ENCODE data around the gene KCNJ3. TPM values are rescaled to one million over a fixed set of nuclear protein-coding genes. Genes with fewer than 3 reads are reported as not detected.

KCNJ3 gene
- total RNA-seq, 2 donors from 2014 or later: not detected

DNA sequence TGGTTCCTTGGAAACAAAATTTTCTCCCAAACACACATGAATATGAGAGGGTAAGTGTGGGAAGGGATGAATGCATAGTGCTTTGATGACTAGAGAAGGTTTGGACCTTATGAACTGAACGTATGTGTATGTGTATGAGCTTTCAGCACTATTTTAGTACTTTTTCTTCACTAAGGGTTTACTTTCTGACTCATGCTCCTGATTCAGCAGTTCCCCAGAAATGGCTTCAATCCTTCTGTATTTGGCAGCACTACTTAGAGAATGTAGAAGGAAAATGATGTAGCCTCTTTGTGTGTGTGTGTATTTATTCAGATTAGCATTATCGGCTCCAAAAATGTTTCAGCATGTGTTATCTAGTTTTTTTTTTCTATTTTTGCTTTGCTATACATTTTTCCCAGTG, 22.2 kb downstream of the KCNJ3 start:
- DNase-seq (no peak), ATAC-seq (replicated peaks in 1 of 2) (no peak)
- Mint-ChIP-seq H3K36me3 (ENCODE audit: insufficient read depth in 2 of 2) (no peaks in the 10 kb centered on the region), H3K27me3 (ENCODE audit: low read depth) (no peaks in the 10 kb centered on the region), H3K4me1 (ENCODE audit: low read depth) (no peaks in the 10 kb centered on the region), H3K9me3 (peaks cover 0 to 4% of the 10 kb centered on the region in 2 donors), H3K4me3 (no peak overlapping the region), H3K27ac (no peak overlapping the region)

DNA sequence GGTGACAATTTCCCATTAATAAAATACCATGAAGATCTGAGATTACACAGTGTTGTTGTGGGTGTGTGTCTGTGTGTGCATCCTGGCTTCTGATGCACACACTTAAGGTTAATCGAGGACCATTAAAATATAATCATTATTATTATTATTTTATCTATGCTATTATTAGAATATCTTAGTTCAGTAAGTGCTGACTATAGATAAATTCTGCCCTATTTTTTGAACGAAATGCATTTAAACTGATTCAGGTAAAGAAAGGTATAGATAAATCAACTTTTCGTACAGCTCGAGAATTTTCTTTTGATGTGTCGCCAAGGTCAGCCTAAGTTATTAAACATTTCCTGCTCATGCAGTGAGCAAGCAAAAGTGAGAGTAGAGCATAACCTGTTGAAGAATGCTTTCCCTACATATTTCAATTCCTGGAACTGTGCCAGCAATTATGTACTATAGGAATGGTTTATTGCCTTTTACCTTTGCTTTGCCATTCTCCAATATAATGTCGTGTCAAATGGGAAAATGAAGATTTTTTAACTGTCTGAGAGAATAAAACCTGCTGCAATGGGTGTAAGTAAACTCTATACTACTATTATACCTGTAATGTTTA, 25.8 kb downstream of the KCNJ3 start:
- DNase-seq: no peak
- H3K27me3 Mint-ChIP-seq (ENCODE audit: low read depth): no peaks in the 10 kb centered on the region
- peaks cover 0 to 4% of the 10 kb centered on the region in 2 donors for H3K9me3 Mint-ChIP-seq
- no peak overlapping the region for H3K4me3 Mint-ChIP-seq
- no peak for ATAC-seq (replicated peaks in 1 of 2)
- H3K4me1 Mint-ChIP-seq (ENCODE audit: low read depth): no peaks in the 10 kb centered on the region
- no peaks in the 10 kb centered on the region for H3K36me3 Mint-ChIP-seq (ENCODE audit: insufficient read depth in 2 of 2)
- no peak overlapping the region for H3K27ac Mint-ChIP-seq

DNA sequence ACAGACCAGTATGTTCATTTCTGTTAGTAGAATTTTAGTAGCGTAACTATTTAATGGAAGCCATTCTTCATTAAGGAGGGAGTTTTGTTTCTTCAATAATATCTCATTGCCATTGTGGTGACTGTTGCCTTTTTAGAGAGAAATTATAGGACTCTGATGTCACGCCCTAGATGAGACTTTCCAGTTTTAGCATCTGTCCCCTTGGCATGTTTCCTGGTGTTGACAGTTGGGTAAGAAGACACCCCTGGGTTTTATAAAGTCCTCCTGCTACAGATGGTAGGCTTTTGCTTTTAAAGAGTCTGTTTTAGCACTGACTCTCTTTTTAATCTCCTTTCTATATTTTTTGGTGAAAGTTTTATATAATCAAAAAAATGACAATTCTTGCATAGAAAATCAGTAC, 41.9 kb downstream of the KCNJ3 start:
- no peak overlapping the region for H3K4me3 Mint-ChIP-seq

DNA sequence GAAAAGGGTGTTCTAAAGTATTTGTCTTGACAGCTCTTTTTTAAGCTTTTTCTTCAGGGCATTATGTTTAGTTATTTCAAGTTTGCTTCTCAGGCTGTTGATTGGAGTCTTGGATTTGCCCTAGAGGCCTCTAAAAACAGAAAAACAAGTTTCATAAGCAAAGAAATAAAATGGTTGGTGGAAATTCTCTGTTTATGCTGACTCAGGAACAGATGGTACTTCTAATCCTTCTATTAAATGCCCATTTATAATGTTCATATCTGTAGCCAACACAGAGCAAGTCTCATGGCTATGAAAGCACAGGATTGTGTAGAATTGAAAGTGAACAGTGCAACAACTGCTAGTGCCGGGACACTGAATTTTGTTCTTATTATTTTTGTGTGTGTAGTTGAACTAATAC, 60.4 kb downstream of the KCNJ3 start:
- no peaks in the 10 kb centered on the region for H3K4me1 Mint-ChIP-seq (ENCODE audit: low read depth)
- H3K27me3 Mint-ChIP-seq (ENCODE audit: low read depth): no peaks in the 10 kb centered on the region
- no peaks in the 10 kb centered on the region for H3K36me3 Mint-ChIP-seq (ENCODE audit: insufficient read depth in 2 of 2)
- DNase-seq (no peak), ATAC-seq (replicated peaks in 1 of 2) (no peak)
- no peak overlapping the region for H3K27ac Mint-ChIP-seq
- H3K9me3 Mint-ChIP-seq: peaks cover 0 to 1% of the 10 kb centered on the region in 2 donors
- H3K4me3 Mint-ChIP-seq: no peak overlapping the region

More for the DNA sequence above, 41.9 kb downstream of the KCNJ3 start:
- DNase-seq (no peak), ATAC-seq (replicated peaks in 1 of 2) (no peak)
- Mint-ChIP-seq H3K27ac (no peak overlapping the region), H3K4me1 (ENCODE audit: low read depth) (no peaks in the 10 kb centered on the region), H3K9me3 (peaks cover 4 to 6% of the 10 kb centered on the region in 2 donors), H3K36me3 (ENCODE audit: insufficient read depth in 2 of 2) (no peaks in the 10 kb centered on the region), H3K27me3 (ENCODE audit: low read depth) (no peaks in the 10 kb centered on the region)

DNA sequence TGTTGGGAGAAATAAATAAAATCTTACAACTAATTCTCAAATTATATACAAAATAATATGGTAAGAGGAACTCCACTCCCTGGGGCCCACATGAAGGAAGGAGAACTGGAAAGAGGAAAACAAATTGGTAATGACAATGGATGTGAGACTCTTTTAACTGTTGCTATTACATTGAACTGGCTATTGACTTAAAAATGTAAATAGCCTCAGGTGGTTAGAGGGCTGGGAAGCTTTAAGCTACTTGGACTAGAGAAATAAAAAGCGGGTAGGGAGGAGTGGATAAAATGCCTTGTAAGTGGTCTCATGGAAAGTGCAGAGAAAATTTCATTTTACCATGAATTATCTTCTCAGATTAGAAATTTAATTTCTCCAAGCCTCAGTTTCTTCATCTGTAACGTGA, 64.1 kb downstream of the KCNJ3 start:
- DNase-seq (no peak), ATAC-seq (replicated peaks in 1 of 2) (no peak)
- H3K4me3 Mint-ChIP-seq: no peak overlapping the region
- no peaks in the 10 kb centered on the region for H3K27me3 Mint-ChIP-seq (ENCODE audit: low read depth)
- H3K4me1 Mint-ChIP-seq (ENCODE audit: low read depth): no peaks in the 10 kb centered on the region
- H3K9me3 Mint-ChIP-seq: peaks cover 0 to 1% of the 10 kb centered on the region in 2 donors
- H3K36me3 Mint-ChIP-seq (ENCODE audit: insufficient read depth in 2 of 2): no peaks in the 10 kb centered on the region
- H3K27ac Mint-ChIP-seq: no peak overlapping the region

DNA sequence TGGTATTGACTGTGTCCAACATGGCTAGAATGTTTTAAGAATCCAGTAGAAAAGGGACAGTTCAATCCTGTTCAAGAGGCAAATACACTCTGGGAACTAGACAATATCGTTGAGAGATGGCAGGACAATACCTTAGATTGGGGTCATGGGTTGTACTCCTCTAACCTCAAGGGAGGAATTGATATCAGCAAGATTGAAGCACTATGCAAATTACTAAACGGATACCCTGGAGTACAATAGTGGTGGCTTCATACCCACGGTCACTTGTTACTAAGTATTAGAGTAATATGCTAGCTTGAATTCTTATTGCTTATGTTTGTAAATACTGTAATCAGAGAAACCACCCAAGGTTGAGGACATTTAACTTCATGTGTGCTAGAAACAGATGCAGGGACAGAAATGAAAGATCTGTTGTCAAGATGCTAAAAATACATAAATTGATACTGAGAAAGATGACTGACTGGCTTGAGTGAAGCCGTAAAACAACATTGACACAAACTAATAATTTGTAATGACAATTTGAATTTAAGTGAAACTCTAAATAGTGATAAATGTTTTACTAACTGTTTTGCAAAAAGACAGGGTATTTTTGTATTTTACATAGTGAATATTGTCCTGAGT, 73.3 kb downstream of the KCNJ3 start:
- H3K4me3 Mint-ChIP-seq: no peak overlapping the region
- H3K36me3 Mint-ChIP-seq (ENCODE audit: insufficient read depth in 2 of 2): no peaks in the 10 kb centered on the region
- H3K4me1 Mint-ChIP-seq (ENCODE audit: low read depth): no peaks in the 10 kb centered on the region
- peaks cover 1 to 2% of the 10 kb centered on the region in 2 donors for H3K9me3 Mint-ChIP-seq
- H3K27ac Mint-ChIP-seq: no peak overlapping the region
- ATAC-seq (replicated peaks in 1 of 2) (no peak), DNase-seq (no peak)
- no peaks in the 10 kb centered on the region for H3K27me3 Mint-ChIP-seq (ENCODE audit: low read depth)

DNA sequence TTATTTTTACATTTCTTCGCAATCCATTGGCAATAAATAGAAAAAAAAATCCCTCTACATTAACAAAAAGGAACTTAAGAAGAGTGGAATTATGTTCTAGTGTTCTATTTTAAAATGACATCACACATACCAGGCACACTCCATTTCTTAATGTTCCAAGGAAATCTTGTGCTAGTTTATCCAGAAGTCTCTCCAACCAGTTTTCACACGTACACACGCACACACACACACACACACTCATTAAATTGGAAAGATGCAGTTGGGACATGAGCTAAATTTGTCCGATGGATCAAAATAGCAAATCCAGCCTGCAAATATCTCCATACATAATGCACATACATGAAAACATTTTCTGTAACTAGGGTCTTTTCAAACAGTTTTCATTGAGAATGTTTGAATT, 78.3 kb downstream of the KCNJ3 start:
- Mint-ChIP-seq H3K36me3 (ENCODE audit: insufficient read depth in 2 of 2) (no peaks in the 10 kb centered on the region), H3K4me3 (no peak overlapping the region), H3K9me3 (peaks cover 3 to 8% of the 10 kb centered on the region in 2 donors), H3K27ac (no peak overlapping the region), H3K4me1 (ENCODE audit: low read depth) (no peaks in the 10 kb centered on the region), H3K27me3 (ENCODE audit: low read depth) (no peaks in the 10 kb centered on the region)
- ATAC-seq (replicated peaks in 1 of 2) (no peak), DNase-seq (no peak)

DNA sequence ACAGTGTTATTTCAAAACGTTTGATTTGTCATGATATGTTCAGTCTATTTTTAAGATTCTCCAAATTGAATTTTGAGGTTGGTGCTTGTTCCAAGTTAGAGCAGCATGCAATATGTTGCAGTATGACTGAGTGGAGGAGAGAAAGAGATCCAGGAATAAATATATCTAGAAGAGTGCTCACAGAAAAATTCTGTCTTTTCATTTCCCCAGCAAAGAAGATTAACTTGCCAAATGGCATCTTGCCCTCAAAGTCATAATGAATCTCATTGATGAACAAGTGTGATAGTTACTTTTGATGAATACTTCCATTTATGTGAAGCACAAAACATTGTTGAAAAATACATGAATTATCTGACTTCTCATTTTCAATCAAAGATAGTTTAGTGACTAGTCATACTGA, 95.9 kb downstream of the KCNJ3 start:
- H3K36me3 Mint-ChIP-seq (ENCODE audit: insufficient read depth in 2 of 2): no peaks in the 10 kb centered on the region
- no peak overlapping the region for H3K27ac Mint-ChIP-seq
- no peaks in the 10 kb centered on the region for H3K27me3 Mint-ChIP-seq (ENCODE audit: low read depth)
- no peak overlapping the region for H3K4me3 Mint-ChIP-seq
- H3K9me3 Mint-ChIP-seq: peaks cover 6 to 7% of the 10 kb centered on the region in 2 donors
- no peak for ATAC-seq (replicated peaks in 1 of 2)
- no peaks in the 10 kb centered on the region for H3K4me1 Mint-ChIP-seq (ENCODE audit: low read depth)
- no peak for DNase-seq

DNA sequence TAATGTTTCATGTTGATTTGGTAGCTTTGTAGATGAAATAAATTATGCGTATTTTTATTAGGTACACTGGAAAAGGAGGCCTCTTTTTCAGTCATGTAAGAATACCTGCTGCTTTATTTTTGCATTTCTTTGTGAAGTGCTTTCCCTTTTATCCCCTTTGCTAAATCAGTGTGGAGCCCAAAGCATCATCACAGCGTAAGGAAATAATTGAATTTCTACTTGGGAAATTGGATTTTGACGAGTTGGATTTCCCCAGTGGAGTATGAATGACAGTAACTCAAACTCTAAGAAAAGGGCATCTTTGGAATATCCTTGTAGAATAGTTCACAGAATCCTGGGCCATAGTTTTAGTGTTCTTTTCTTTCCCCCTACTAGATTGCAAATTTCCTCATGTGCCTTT, 97.2 kb downstream of the KCNJ3 start:
- Mint-ChIP-seq H3K4me1 (ENCODE audit: low read depth) (no peaks in the 10 kb centered on the region), H3K27ac (no peak overlapping the region), H3K4me3 (no peak overlapping the region), H3K27me3 (ENCODE audit: low read depth) (no peaks in the 10 kb centered on the region), H3K9me3 (peaks cover 4 to 7% of the 10 kb centered on the region in 2 donors), H3K36me3 (ENCODE audit: insufficient read depth in 2 of 2) (no peaks in the 10 kb centered on the region)
- DNase-seq (no peak), ATAC-seq (replicated peaks in 1 of 2) (no peak)

DNA sequence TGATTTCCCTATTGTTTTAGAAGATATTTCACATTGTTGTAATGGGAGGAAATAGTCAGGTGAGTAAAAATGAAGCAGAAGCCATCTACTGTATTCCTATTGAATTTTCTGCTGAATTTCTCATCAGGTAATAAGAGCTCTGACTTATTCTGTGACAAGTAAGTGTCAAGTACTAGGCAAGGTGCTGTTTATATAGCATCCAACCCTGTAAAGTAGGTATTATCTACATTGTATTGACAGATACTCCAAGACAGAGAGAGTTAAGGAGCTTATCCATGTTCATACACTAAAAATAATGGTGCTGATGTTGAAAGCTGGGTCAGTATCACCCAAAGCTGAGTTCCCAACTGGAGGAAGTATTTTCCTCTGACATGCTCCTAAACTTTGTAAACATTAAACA, 106.0 kb downstream of the KCNJ3 start:
- H3K9me3 Mint-ChIP-seq: peaks cover 1 to 2% of the 10 kb centered on the region in 2 donors
- no peak overlapping the region for H3K27ac Mint-ChIP-seq
- no peak overlapping the region for H3K4me3 Mint-ChIP-seq
- H3K4me1 Mint-ChIP-seq (ENCODE audit: low read depth): no peaks in the 10 kb centered on the region
- ATAC-seq (replicated peaks in 1 of 2) (no peak), DNase-seq (no peak)
- H3K27me3 Mint-ChIP-seq (ENCODE audit: low read depth): no peaks in the 10 kb centered on the region
- H3K36me3 Mint-ChIP-seq (ENCODE audit: insufficient read depth in 2 of 2): no peaks in the 10 kb centered on the region

DNA sequence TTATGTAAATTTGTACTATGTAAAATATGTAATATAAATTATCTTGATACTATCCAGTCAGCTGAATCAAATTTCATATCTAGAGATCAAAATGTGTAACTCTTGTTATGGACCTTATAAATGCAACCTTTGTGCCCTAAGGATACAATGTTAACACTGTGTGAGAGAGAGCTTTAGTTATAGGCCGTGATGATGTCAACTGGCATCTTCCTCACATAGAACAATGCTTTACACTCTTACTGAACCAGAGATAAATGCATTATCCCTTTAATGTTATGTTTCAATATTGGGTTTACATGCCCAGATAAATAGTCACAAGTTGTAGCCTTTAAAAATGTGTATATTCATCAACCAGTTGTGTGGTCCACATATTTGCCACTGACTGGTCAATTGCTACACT, 115.1 kb downstream of the KCNJ3 start:
- no peaks in the 10 kb centered on the region for H3K4me1 Mint-ChIP-seq (ENCODE audit: low read depth)
- no peaks in the 10 kb centered on the region for H3K27me3 Mint-ChIP-seq (ENCODE audit: low read depth)
- H3K27ac Mint-ChIP-seq: no peak overlapping the region
- H3K36me3 Mint-ChIP-seq (ENCODE audit: insufficient read depth in 2 of 2): no peaks in the 10 kb centered on the region
- no peak overlapping the region for H3K4me3 Mint-ChIP-seq
- H3K9me3 Mint-ChIP-seq: peaks cover 0 to 2% of the 10 kb centered on the region in 2 donors
- ATAC-seq (replicated peaks in 1 of 2) (no peak), DNase-seq (no peak)

DNA sequence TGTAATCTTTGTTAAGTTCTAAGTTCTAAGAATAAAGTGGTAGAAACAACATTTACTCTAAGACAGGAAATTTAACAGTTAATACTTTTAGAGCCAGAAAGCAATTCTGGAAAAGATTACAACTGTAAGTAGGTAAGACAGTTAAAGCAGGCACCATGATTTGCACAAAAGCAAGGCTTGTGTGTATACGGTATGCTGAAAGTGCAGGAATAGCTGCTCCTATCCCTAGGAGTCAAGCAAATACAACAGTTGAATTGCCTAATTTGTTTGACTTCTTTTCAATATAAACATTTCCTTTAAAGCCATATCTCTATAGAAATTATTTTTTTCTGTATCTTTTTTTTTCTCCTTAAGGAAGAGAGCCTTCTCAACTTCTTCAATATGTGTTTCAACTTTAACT, 116.4 kb downstream of the KCNJ3 start:
- Mint-ChIP-seq H3K36me3 (ENCODE audit: insufficient read depth in 2 of 2) (no peaks in the 10 kb centered on the region), H3K9me3 (peaks cover 0 to 2% of the 10 kb centered on the region in 2 donors), H3K4me1 (ENCODE audit: low read depth) (no peaks in the 10 kb centered on the region), H3K27ac (no peak overlapping the region), H3K27me3 (ENCODE audit: low read depth) (no peaks in the 10 kb centered on the region), H3K4me3 (no peak overlapping the region)
- ATAC-seq (replicated peaks in 1 of 2) (no peak), DNase-seq (no peak)

DNA sequence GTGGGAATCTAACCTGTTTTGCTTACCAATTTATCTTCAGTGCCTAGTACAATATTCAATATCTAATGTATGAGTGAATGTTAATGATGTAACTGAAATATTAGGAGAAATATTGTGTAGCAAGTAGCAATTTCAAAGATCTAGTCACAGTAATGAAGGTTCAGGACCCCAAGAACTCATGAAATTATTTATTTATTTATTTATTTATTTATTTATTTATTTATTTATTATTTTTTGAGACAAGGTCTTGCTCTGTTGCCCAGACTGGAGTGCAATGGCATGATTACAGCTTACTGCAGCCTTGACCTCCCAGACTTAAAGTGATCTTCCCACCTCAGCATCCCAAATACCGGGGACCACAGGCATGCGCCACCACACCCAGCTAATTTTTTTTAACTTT, 126.9 kb downstream of the KCNJ3 start:
- no peaks in the 10 kb centered on the region for H3K9me3 Mint-ChIP-seq
- no peaks in the 10 kb centered on the region for H3K4me1 Mint-ChIP-seq (ENCODE audit: low read depth)
- H3K36me3 Mint-ChIP-seq (ENCODE audit: insufficient read depth in 2 of 2): no peaks in the 10 kb centered on the region
- no peaks in the 10 kb centered on the region for H3K27me3 Mint-ChIP-seq (ENCODE audit: low read depth)
- no peak overlapping the region for H3K4me3 Mint-ChIP-seq
- DNase-seq: no peak
- ATAC-seq (replicated peaks in 1 of 2): no peak
- H3K27ac Mint-ChIP-seq: no peak overlapping the region

DNA sequence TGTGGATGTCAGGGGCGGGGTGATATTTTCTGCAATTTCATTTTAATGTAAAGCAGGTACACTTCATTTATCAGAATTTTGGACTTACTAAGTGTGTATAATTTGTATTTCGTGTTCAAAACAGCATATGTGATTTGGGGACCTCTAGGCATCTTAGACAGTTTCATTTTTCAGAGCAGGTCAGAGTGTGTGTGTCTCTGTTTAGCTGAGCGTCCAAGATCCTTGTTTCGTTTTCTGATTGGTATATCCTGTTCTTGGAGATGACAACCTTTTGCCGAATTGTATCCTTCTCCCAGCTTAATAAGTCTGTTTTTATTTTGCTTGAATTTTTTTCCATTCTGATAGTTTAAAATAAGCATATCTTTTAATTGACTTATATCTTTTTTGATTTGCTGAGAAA, 128.3 kb downstream of the KCNJ3 start:
- Mint-ChIP-seq H3K27ac (no peak overlapping the region), H3K4me3 (no peak overlapping the region), H3K9me3 (peaks cover 0 to 2% of the 10 kb centered on the region in 2 donors), H3K36me3 (ENCODE audit: insufficient read depth in 2 of 2) (no peaks in the 10 kb centered on the region), H3K27me3 (ENCODE audit: low read depth) (no peaks in the 10 kb centered on the region), H3K4me1 (ENCODE audit: low read depth) (no peaks in the 10 kb centered on the region)
- no peak for DNase-seq
- no peak for ATAC-seq (replicated peaks in 1 of 2)

All from activated T-cell treated with anti-CD3 and anti-CD28 coated beads, Interleukin-2, amount 50 U/mL, for 72 hours (primary cell).